Measurements from ENCODE around the gene FH.

FH gene

GRCh38 chr1:241520080-241520465 is 518 bp upstream of the FH start:
- no peak for DNase-seq

- no peak for DNase-seq
Observed at GRCh38 chr1:241518476-241519307, 863 bp downstream of the FH start.

GRCh38 chr1:241513378-241513777 is 6.2 kb downstream of the FH start:
- DNase-seq: no peak

- no peak for DNase-seq
Observed at GRCh38 chr1:241507189-241507863, 12.2 kb downstream of the FH start.

DNA sequence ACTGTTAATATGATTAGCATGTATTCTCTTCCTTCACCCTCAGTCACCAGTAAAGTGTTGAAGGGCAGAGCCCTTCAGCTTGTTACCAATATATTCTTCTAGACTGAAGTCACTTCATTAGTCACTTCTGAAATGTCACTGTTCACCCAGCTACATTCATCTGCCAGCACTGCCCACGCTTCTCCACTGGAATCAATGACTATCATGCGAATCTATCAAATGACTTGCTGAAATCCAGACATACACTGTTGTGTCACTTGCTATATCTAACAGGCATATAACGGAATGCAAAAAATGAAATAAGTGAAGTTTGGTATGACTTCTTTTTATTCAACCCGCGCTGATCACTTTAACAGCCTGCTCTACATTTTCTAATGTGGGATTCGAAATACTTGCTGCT is 16.1 kb downstream of the FH start:
- no peak for DNase-seq

DNA sequence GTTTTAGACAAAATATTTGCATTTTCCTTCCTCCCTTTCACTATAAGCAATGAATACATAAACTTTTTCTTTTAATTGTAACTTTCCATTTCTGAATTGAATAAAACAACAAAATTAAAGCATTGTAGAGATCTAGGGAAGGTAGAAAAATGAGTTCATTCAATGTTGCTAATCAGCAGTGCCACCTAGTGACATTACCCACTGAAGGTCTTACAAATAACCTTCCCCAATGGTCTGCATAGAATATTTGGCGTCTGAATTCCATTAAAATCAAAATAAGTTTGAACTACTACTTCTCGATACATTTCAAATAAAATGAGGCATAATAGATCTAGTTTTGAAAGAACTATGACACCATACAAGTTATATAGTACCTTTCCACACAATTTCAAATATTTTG is 19.6 kb downstream of the FH start:
- no peak for DNase-seq

DNA sequence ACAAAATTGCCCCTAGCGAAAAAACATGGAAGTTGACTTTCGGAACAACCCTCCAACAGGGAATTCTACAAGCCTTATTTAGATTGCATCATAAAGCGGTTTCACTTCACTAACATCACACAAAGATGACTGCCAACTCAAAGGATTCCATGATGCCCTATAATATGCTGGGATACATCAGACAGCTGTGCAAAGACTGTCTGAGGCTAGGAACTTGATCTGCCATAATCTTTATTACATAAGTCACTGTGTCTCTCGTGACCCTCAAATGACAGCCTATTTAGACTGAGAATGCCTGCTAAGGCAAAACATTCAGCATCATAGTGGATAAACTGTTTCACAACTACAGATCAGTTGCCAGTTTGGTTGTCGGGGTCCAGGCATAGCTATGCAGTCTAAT is 23.8 kb downstream of the FH start:
- no peak for DNase-seq

DNA sequence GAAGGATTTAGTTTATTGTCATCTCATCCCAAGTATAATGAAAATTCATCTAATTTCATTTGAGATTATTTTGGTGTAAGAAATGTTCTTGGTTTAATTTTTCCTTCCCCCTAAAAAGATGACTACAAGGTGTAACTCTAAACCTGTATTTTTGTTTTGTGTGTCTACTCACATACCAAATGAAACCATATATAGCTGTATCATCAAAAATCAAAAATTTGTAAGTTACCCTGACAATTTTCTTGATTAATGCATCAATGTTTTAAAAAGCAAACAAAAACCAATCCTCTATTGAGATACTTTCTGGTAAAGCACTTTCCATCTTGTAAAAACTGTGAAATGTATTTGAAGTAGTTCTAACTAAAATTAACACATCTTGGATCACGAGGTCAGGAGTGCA is 30.8 kb downstream of the FH start:
- no peak for DNase-seq

- no peak for DNase-seq
Observed at GRCh38 chr1:241485554-241485992, 34.0 kb downstream of the FH start.

- DNase-seq: no peak
Observed at GRCh38 chr1:241485145-241485544, 34.4 kb downstream of the FH start.

DNA sequence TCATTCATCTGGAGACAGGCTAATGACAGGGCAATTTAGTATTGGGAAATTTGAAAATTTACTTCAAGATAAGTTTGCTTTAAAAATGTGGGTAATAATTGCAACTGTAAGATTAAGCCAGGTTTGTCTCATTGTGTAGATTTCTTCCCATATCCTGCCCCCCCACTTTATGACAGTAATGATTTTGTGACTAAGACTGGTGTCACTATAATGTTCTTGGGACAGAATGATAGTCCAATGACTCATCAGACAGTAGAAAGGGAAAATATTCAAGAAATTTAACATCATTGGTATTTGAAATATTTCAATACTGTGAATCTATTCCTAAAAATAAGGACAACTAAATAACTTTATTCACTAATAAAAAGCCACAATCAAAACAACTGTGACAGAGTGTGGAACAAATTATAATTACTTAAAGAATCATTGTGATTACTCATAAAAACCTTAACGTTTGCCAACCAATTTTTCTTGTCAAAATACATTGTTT is 36.7 kb downstream of the FH start:
- DNase-seq: no peak

DNA sequence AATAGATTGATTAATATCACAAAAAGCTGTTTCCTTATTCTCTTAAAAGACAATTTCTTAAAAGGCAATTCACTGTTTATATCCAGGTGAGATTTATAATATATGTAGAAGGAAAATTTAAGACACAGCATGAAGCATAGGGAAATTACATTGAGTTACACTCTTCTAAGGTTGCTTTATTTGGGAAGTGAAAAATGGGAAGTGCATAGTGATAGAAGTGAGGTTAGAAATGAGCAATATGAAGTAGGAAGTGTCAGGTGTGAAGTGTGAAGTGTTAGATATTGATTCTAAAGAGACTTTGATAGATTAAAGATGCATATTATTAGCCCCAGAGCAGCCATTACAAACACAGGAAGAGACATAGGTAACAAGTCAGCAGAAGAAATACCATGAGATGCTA is 40.3 kb downstream of the FH start:
- no peak for DNase-seq

DNA sequence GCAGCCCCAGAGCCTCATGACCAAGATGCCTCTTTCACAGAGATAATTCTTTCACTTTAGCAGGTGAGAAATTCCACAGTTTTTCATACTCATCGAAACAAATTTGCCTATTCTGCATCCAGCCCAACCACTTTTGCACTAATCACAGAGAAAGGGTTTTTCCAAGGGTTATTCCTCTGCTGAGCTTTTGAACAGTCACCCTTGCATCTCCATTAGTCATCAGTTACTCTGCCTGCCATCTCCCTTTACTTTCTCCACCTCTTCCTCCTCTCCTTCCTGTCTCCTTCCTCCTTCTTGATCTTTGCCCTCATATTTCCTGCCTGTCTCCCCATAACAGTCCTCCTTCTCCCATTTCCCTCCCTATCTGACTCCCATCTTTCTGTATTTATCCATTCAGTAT is 43.9 kb downstream of the FH start:
- DNase-seq: no peak

- DNase-seq: no peak
Observed at GRCh38 chr1:241473026-241473425, 46.5 kb downstream of the FH start.

DNA sequence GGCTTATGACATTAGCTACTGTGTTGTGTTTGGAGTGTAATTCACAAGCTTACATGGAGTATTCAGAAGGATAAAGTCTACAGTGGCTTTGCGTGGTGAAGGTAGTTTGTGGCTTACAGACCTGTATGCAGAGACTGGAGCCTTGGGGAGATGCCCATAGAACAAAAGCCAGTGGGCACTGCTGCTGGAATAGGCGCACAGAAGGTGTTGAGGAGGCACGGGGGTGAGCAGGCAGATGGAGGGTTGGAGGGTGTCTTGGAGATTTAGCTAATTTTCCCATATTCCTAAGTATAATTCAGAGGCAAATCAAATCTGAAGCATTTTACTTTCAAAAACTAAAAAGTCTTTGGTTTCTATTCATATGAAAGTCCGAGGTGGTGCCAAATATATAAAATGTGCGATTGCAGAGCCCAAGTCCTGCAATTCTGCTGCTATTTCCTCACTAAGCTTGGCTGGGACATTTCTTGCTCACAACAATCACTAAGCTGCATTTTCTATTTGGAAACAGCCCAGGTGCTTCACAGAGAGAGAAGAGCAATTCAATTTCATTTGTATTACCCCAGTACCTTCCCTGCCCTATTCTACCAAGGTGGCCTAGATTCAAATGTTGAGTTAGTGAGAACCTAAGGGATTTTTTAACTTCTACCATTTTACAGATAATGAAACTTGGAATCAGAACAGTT is 48.5 kb downstream of the FH start:
- no peak for DNase-seq

GRCh38 chr1:241470361-241470760 is 49.2 kb downstream of the FH start:
- no peak for DNase-seq

- DNase-seq: no peak
Observed at GRCh38 chr1:241465673-241466072, 53.9 kb downstream of the FH start.

- no peak for DNase-seq
Observed at GRCh38 chr1:241464985-241465384, 54.6 kb downstream of the FH start.

GRCh38 chr1:241462391-241462790 is 57.2 kb downstream of the FH start:
- no peak for DNase-seq

DNA sequence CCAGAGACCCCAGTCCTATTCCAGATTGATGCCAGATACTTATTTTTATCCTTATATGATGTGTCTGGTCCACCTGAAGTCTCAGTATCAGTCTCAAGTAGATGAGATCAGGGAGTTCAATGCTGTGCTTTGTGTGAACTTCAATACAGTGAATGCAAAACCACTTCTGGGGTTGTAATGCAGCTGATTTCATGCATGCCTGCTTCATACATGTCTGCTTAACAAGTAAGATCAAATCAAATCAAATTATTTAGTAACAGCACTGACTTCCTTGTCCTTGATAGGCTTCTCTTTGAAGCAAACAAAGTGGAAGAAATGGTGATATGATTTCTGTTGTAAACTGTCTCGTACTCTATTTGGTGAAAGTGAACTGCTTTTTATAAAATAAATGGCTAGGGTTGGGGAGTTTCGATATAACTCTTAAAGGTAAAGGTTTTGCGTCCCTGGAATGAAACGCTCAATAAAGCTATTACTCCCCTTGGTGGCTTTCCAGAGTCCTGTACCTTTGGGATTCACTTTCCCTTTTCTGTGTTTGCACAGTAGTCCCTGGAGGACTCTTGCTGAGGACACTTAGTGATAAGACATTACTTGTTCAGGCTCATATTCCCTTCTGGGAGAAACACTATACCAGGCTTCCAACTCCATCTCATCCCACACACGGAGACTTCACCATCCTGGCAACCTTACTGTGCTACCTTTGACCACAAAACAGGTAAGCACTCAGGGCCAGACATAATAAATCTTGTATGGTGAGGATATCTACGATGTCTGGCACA is 59.3 kb downstream of the FH start:
- no peak for DNase-seq

DNA sequence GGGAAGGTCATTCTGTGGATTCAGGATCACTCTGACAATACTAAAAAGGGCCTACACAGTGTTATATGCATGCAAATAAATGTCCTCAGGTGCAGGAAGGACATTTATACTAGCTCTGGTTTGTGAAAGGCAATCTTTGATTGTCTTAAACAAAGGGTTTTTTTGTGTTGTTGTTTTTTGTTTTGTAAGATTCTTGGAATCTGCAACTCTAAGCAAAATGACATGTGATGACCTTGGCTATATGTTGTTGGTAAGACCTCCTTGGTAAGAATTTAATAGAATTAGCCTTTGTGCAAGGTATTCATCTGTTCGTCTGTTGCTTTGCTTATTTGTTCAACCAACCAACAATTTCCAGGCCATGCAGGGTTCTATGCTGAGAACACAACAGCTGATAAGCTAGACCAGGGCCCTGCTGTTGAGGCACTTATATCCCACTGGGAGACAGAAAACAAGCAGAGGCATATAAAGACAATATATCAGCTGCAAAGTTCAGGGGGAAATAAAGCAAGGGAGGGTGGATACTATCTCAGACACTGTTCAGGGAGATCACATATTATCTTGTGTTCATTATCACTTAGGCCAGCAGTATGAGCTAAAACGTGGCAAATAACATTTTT is 60.3 kb downstream of the FH start:
- DNase-seq: no peak

DNA sequence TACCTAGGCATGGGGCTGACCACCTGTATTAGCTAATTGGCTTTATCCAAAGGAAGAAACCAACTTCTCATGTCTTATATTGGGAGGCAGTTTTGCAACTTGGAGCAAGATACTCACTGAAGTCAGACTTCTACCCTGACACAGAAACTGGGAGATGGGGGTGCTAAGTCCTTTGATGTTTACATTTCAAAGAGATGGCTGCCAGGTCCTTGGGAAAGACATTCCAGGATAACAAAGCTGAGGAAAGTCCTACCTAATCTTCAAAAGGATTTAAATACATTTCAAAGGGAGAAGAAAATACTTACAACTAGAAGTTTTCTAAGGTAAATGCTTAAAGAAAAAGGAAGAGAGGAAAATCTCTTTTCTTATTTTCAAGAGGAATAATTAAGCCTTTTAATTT is 62.1 kb downstream of the FH start:
- DNase-seq: no peak

DNA sequence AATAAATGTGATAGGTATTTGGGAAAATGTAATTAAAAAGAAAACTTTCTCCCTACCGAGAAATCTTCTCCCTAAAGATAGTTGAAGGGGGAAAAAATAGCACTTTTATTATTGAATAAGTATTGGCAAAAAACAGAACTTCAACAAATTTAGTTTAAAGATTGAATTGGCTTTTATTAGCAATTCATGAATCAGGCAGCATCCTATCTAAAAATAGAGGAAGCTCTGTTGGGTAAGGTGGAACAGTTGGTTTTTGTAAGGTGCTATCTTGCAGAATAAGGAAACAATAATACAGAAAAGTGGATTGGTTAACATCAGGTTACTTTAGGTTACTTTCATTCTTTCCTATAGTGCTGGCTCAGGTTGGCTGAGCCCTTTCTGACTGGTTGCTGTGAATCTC is 62.8 kb downstream of the FH start:
- no peak for DNase-seq
